Ectodermal cell (in vitro differentiated cells): Measurements from ENCODE around the gene SMARCD2.
"Not testable (repeated sequence)": the region's sequence is repeated elsewhere in the genome, so short reads cannot be mapped to it uniquely, and the experiment has no call there.

Source experiments
- H3K27ac ChIP-seq: 2 replicates; pipeline ENCODE4 v1.7.0; 2013; ENCODE audit warnings: mild to moderate bottlenecking, low read depth, low read length; ENCODE audit not compliant: insufficient read depth, poor library complexity, severe bottlenecking
- H3K27me3 ChIP-seq: 2 replicates; pipeline ENCODE4 v1.7.0; 2013; ENCODE audit warnings: mild to moderate bottlenecking, low read length; ENCODE audit not compliant: insufficient read depth, control insufficient read depth, poor library complexity, severe bottlenecking
- H3K36me3 ChIP-seq: one replicate; pipeline ENCODE4 v1.7.0; 2013; ENCODE audit warnings: low read length; ENCODE audit not compliant: control insufficient read depth, insufficient read depth
- H3K4me1 ChIP-seq: one replicate; pipeline ENCODE4 v1.7.0; 2013; ENCODE audit warnings: low read length; ENCODE audit not compliant: control insufficient read depth, insufficient read depth
- H3K4me3 ChIP-seq: 2 replicates; pipeline ENCODE4 v1.7.0; 2013; ENCODE audit warnings: low read depth, low read length, control low read depth; ENCODE audit not compliant: insufficient read depth
- H3K9me3 ChIP-seq: 2 replicates; pipeline ENCODE4 v1.7.0; 2013; ENCODE audit warnings: mild to moderate bottlenecking, low read length, moderate library complexity; ENCODE audit not compliant: control insufficient read depth
- WGBS, 2 experiments: methylation state at CpG; one replicate each; pipeline ENCODE4 v1.1.7; 2013; ENCODE audit warnings: missing lambda C conversion rate in 2 of 2; 5-methylcytosine and 5-hydroxymethylcytosine counted together

SMARCD2 gene

DNA sequence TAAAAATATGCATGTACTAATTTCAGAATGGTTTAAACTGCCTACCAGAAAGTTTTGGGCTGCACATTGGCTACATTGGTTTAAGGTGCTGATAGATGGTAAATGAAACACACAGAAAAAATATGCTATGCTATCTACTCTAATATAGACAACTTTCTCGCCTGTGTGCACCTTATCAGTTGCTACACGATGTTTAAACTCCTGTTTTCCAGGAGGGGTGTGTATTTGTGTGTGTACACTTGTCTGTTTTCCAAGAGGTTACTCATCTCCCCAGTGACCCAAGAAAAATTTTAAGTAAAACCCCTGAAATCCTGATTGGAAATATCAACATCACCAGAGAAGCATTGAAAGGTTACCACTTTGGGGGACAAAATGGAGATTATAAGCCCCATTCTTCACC is 36.9 kb downstream of the SMARCD2 start:
- Histone ChIP-seq H3K4me1 (no peaks in the 10 kb centered on the region), H3K4me3 (no peak overlapping the region), H3K36me3 (peaks cover 68% of the 10 kb centered on the region), H3K27me3 (no peaks in the 10 kb centered on the region), H3K27ac (no peak overlapping the region), H3K9me3 (no peaks in the 10 kb centered on the region)
- WGBS, 2 experiments, result 91 to 100% methylated on average over 1 to 2 of the region's 2 CpGs

DNA sequence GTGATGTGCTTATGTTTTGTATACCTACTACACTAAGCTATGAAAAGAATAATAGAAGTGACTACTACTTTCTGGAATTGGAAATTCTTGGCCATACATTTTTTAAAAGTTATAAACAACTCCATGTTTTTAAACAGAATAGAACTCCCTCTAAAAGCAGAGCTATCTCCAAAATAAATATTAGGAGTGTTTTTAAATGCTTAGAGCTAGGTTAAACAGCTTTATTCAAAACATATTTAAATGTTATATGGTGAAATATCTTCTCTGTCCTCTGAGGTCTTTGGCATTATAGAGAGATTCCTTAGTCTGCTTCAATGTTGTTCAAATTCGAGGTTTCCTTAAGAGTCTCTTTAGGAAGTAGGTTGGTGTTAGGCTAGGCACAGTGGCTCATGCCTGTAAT is 38.2 kb downstream of the SMARCD2 start:
- Histone ChIP-seq H3K4me3 (no peak overlapping the region), H3K4me1 (no peaks in the 10 kb centered on the region), H3K36me3 (peaks cover 73% of the 10 kb centered on the region), H3K9me3 (no peaks in the 10 kb centered on the region), H3K27ac (no peak overlapping the region), H3K27me3 (no peaks in the 10 kb centered on the region)
- 93 to 95% methylated on average over 1 of the region's 1 CpG for WGBS, 2 experiments

DNA sequence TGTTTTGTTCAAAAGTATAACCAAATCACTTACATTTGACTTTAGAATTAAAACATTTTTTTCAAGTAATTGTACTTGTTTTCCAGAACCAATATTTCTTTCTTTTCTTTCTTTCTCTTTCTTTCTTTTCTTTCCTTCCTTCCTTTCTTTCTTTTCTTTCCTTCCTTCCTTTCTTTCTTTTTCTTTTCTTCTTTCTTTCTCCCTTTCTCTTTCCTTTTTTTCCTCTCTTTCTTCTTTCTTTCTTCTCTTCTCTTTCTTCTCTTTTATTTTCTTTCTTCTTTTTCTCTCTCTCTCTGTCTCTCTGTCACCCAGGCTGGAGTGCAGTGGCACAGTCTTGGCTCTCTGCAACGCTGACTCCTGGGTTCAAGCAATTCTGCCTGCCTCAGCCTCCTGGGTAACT is 41.7 kb downstream of the SMARCD2 start:
- Histone ChIP-seq H3K27ac (no peak overlapping the region), H3K4me1 (no peaks in the 10 kb centered on the region), H3K9me3 (no peaks in the 10 kb centered on the region), H3K4me3 (no peak overlapping the region), H3K36me3 (peaks cover 74% of the 10 kb centered on the region), H3K27me3 (no peaks in the 10 kb centered on the region)
- 97 to 100% methylated on average over 1 of the region's 1 CpG for WGBS, 2 experiments

DNA sequence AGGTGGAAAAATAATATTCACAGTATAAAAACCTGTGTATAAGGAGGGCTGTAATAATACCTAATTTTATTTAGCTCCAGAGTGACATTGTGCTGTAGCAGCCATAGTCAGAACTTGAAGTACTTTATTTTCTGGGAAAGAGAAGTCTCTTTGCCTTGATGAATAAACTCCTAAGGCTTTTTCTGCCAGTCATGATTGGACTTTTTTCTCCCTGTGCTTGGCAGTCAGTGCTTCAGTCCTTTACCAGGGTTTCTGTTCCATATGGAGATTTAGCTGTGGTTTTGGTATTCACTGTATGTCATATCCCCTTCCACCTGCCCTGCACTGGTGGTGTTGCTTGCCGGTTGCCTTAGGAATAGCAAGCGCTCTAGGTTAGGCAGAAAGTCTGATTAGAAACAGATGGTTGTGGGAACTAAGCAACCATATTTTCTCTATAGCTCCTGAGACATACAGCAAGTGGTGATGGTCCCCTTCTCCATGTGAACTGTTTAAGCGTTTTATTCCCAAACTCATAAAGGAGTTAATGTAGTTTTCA is 43.8 kb downstream of the SMARCD2 start:
- peaks cover 84% of the 10 kb centered on the region for H3K36me3 ChIP-seq
- no peaks in the 10 kb centered on the region for H3K4me1 ChIP-seq
- H3K27ac ChIP-seq, result no peak overlapping the region
- WGBS, 2 experiments, result 100% methylated on average over 3 of the region's 3 CpGs
- H3K4me3 ChIP-seq, result no peak overlapping the region
- no peaks in the 10 kb centered on the region for H3K27me3 ChIP-seq
- no peaks in the 10 kb centered on the region for H3K9me3 ChIP-seq

DNA sequence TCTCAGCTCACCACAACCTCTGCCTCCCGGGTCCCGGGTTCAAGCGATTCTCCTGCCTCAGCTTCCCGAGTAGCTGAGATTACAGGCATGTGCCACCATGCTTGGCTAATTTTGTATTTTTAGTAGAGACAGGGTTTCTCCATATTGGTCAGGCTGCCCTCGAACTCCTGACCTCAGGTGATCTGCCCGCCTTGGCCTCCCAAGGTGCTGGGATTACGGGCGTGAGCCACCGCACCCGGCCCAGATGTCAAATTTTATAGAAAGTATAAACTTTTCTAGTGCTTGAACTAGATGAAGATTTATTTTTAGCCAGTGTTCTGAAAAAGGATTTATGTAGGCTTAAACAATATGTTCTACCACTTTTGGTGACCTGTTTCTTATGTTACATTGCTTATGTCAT is 46.1 kb downstream of the SMARCD2 start:
- H3K4me3 ChIP-seq, H3K27me3 ChIP-seq, H3K4me1 ChIP-seq, H3K9me3 ChIP-seq, H3K27ac ChIP-seq: not testable (repeated sequence)
- WGBS, 2 experiments, result 96% methylated on average over 10 of the region's 10 CpGs
- peaks cover 83% of the 10 kb centered on the region for H3K36me3 ChIP-seq

DNA sequence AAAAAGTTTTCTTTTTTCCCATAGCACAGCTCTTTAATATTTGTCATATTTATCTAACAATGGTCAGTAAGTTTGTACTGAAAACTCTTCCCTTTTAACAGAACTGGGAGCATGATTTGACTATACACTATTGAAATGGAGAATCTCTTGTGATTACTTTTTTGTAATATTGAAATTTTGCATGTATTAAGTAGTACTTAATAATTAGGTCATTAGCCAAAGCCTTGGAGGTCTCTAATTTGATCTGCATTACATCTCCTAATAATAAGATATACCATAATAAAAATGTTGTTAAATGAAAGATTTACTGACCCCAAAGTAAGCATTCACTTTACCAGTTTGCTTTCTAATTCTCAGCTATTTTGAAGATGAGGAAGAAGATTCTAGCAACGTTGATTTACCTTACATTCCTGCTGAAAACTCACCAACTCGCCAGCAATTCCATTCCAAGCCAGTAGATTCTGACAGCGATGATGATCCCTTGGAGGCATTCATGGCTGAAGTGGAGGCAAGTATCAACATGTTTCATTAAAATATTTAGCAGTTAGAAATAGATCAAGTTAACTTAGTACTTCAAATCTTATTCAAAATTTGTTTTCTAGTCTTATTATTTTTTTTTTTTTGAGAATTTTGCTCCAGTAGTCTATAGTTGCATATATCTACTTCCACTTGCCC is 50.3 kb downstream of the SMARCD2 start:
- Histone ChIP-seq H3K27ac (no peak overlapping the region), H3K4me1 (no peaks in the 10 kb centered on the region), H3K9me3 (no peaks in the 10 kb centered on the region), H3K36me3 (peaks cover 71% of the 10 kb centered on the region), H3K27me3 (no peaks in the 10 kb centered on the region), H3K4me3 (no peak overlapping the region)
- 96 to 98% methylated on average over 3 of the region's 3 CpGs for WGBS, 2 experiments

DNA sequence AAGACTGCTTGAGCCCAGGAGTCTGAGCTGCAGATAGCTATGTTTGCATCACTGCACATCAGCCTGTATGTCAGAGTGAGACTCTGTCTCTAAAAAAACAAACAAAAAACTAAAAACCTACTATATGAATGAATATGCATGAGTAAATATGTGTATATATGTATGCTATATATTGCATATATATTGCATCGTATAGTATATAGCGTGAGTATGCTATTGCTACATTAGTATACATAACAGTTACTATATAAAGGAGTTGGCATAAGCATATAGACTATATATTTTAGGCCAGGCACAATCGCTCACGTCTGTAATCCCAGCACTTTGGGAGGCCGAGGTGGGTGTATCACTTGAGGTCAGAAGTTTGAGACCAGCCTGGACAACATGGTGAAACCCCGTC is 52.4 kb downstream of the SMARCD2 start:
- Histone ChIP-seq H3K4me3 (no peak overlapping the region), H3K27ac (no peak overlapping the region), H3K9me3 (no peaks in the 10 kb centered on the region), H3K4me1 (no peaks in the 10 kb centered on the region), H3K36me3 (peaks cover 60% of the 10 kb centered on the region), H3K27me3 (no peaks in the 10 kb centered on the region)
- 94 to 95% methylated on average over 4 of the region's 6 CpGs for WGBS, 2 experiments

DNA sequence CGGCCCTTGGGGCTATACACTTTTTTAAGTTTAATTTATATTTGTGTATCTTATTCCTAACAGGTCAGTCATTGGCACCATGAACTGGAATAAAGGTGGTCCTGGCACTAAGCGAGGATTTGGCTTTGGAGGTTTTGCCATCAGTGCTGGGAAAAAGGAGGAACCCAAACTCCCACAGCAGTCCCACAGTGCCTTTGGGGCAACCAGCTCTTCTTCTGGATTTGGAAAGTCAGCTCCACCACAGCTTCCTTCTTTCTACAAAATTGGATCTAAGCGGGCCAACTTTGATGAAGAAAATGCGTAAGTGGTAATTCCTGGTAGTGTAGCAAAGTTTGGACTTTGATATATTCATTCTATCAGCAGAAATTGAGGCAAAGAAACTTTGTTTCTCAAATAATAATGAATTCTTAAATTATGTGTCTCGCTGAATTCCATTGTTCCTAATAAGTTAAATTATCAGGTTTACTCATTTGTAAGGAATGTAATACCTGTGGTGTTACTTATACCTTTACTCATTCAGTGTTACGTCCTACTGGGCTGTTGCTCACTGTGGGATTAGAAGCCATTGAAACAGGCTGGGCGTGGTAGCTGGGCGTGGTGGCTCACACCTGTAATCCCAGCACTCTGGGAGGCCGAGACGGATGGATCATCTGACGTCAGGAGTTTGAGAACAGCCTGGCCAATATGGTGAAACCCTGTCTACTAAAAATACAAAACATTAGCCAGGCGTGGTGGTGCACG is 55.3 kb downstream of the SMARCD2 start:
- H3K36me3 ChIP-seq, result peaks cover 39% of the 10 kb centered on the region
- no peaks in the 10 kb centered on the region for H3K9me3 ChIP-seq
- no peak overlapping the region for H3K4me3 ChIP-seq
- WGBS, 2 experiments, result 92 to 97% methylated on average over 10 to 13 of the region's 13 CpGs
- H3K27ac ChIP-seq, result no peak overlapping the region
- no peaks in the 10 kb centered on the region for H3K4me1 ChIP-seq
- no peaks in the 10 kb centered on the region for H3K27me3 ChIP-seq

DNA sequence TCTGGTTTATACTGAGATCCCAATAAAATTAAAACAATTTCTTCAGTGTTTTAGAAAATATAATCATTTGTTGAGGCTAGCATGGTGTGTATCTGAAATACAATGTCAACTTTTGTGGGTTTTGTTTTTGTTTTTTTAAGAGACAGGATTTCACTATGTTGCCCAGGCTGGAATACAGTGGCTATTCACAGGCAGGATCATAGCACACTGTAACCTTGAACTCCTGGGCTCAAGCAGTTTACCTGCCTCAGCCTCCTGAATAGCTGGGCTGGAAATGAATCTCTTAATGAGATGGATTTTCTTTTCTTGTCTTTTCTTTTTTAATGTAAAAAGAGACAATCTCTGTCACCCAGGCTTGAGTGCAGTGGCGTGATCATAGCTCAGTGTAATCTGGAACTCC is 56.4 kb downstream of the SMARCD2 start:
- no peaks in the 10 kb centered on the region for H3K9me3 ChIP-seq
- H3K4me1 ChIP-seq, result no peaks in the 10 kb centered on the region
- H3K36me3 ChIP-seq, result peaks cover 38% of the 10 kb centered on the region
- 75 to 100% methylated on average over 1 of the region's 1 CpG for WGBS, 2 experiments
- H3K27ac ChIP-seq, result no peak overlapping the region
- H3K27me3 ChIP-seq, result no peaks in the 10 kb centered on the region
- no peak overlapping the region for H3K4me3 ChIP-seq

DNA sequence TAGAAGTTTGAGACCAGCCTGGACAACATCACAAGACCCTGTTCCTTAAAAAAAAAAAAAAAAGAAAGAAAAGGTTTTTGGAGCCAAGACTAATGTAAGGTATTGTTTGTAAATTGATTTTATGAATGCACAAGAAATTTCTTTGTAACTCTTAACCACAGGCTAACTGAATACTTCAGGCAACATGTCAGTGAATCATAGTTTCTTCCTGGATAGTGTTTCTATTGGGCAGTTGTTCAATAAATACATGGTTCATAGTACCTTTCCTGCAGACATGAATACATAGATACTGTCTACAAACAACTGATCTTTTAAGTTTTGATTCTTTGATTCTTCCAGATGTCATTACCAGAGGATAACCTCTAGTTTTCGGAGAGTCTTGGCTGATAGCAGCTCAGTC is 56.9 kb downstream of the SMARCD2 start:
- Histone ChIP-seq H3K4me1 (no peaks in the 10 kb centered on the region), H3K36me3 (peaks cover 39% of the 10 kb centered on the region), H3K27me3 (no peaks in the 10 kb centered on the region), H3K27ac (no peak overlapping the region), H3K9me3 (no peaks in the 10 kb centered on the region), H3K4me3 (no peak overlapping the region)
- 100% methylated on average over 1 of the region's 1 CpG; no CpG with 5 or more reads in 1 of the 2 experiments for WGBS, 2 experiments
